ENCODE data around the gene FOXL3. TPM values are rescaled to one million over a fixed set of nuclear protein-coding genes. Genes with fewer than 3 reads are reported as not detected.
"Not testable (repeated sequence)": the region's sequence is repeated elsewhere in the genome, so short reads cannot be mapped to it uniquely, and the experiment has no call there.

Gene FOXL3
- total and polyA plus RNA-seq, 4 donors: not detected

DNA sequence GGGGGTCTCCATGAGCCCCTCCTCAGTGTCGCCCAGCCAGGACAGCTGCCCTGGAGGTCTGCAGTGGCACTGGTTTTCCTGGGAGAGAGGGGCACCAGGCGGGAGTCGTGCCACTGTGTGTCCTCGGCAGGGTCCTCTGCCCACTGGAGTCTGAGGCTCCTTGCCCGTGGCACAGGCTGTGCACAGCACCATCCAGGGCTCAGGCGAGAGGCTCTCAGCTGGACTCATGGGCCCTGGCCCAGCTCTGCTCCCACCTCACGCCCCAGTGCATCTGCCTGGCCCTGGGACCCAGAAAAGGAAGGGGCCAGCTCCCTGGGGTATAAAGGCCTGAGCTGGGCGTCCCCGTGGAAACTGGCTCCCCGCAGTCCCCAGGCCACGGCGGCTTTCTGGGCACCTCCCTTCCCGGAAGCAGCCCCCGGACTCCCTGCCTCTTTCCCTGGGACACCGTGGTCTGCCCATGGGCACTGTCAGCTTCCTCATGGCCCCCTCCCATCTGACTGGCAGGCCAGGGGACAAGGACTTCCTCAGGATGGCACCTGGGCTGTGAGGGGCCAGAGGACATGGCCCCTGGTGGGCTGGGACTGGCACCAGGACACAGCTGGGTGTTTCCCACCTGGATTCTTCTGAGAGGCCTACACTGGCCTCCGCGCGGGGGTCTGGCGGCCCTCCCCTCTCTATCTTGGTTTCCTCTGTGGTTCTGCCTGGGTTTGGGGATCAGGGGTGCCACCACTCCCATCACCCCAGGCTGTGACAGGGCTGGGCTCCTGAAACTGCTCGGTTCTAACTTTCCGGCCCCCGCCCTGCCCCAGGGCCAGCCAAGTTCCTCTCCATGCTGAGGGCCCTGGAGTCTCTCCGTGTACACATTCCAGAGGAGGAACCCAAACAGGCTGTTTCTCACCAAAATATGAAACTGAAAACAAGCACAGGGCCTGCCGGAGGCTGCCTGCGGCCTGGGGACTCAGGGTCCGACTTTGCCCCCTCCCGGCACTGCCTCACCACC lies 5.5 kb downstream of the FOXL3 start:
- no peak for ATAC-seq (ENCODE audit: insufficient read depth, low FRiP score)
- no peaks in the 10 kb centered on the region for H3K4me1 ChIP-seq (ENCODE audit: control insufficient read depth in 5 of 5, insufficient read depth in 5 of 5, low read length in 5 of 5)
- WGBS, 2 donors: 76 to 80% methylated on average over 25 to 27 of the region's 27 CpGs

DNA sequence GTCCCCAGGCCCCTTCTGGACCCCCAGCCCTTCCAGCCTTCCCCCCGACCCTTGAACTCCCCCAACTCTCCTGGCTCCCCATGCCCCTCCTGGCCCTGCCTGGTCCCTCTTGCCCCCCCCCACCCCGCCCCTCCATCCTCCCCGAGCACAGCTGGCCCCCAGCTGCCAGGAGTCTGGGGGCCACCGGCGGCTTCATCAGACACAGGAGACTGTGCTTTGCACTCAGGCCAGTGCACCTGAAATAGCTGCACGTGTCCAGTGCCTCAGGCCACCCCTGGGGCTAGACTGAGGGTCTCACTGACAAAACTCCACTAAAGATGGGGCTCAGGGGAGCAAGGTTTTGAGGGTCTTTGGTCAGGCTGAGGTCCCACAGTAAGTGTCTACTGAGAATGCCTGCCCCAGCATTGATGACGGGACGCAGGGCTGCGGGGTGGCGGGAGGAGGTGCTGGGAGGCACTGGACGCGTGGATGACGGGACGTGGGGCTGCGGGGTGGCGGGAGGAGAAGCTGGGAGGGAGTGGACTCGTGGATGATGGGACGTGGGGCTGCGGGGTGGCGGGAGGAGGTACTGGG lies 6.5 kb downstream of the FOXL3 start:
- Histone ChIP-seq H3K27ac (ENCODE audit: low read depth in 1 of 2, low read length in 1 of 2) (no peak overlapping the region), H3K4me1 (ENCODE audit: control insufficient read depth in 5 of 5, insufficient read depth in 5 of 5, low read length in 5 of 5) (no peaks in the 10 kb centered on the region), H3K36me3 (ENCODE audit: control insufficient read depth in 4 of 4, insufficient read depth in 4 of 4, low read length in 4 of 4) (no peaks in the 10 kb centered on the region), H3K9ac (ENCODE audit: insufficient read depth in 1 of 2, low read length in 2 of 2) (no peak overlapping the region), H3K27me3 (ENCODE audit: control insufficient read depth in 3 of 3, insufficient read depth in 3 of 3, low read length in 2 of 3) (peaks cover 3 to 31% (median 29%) of the 10 kb centered on the region in 3 donors), H3K9me3 (ENCODE audit: control insufficient read depth in 4 of 4, insufficient read depth in 3 of 4, low read length in 3 of 4) (no peaks in the 10 kb centered on the region), H3K4me3 (no peak overlapping the region)
- DNase-seq (no peak), ATAC-seq (ENCODE audit: insufficient read depth, low FRiP score) (no peak)
- TF ChIP-seq, protein P1, sequence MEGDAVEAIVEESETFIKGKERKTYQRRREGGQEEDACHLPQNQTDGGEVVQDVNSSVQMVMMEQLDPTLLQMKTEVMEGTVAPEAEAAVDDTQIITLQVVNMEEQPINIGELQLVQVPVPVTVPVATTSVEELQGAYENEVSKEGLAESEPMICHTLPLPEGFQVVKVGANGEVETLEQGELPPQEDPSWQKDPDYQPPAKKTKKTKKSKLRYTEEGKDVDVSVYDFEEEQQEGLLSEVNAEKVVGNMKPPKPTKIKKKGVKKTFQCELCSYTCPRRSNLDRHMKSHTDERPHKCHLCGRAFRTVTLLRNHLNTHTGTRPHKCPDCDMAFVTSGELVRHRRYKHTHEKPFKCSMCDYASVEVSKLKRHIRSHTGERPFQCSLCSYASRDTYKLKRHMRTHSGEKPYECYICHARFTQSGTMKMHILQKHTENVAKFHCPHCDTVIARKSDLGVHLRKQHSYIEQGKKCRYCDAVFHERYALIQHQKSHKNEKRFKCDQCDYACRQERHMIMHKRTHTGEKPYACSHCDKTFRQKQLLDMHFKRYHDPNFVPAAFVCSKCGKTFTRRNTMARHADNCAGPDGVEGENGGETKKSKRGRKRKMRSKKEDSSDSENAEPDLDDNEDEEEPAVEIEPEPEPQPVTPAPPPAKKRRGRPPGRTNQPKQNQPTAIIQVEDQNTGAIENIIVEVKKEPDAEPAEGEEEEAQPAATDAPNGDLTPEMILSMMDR (IDR thresholded peaks at IDR 0.05; ENCODE audit: control extremely low read depth, extremely low read depth): no peak
- WGBS, 2 donors: 82 to 84% methylated on average over 18 of the region's 20 CpGs

More for the DNA sequence above, 5.5 kb downstream of the FOXL3 start:
- Histone ChIP-seq H3K27me3 (ENCODE audit: control insufficient read depth in 3 of 3, insufficient read depth in 3 of 3, low read length in 2 of 3) (peaks cover 7 to 36% (median 31%) of the 10 kb centered on the region in 3 donors), H3K9ac (ENCODE audit: insufficient read depth in 1 of 2, low read length in 2 of 2) (peak overlapping the region in 1 of 2 donors; percentile 11), H3K27ac (ENCODE audit: low read depth in 1 of 2, low read length in 1 of 2) (peak overlapping the region in 1 of 2 donors; percentile 50), H3K36me3 (ENCODE audit: control insufficient read depth in 4 of 4, insufficient read depth in 4 of 4, low read length in 4 of 4) (no peaks in the 10 kb centered on the region), H3K9me3 (ENCODE audit: control insufficient read depth in 4 of 4, insufficient read depth in 3 of 4, low read length in 3 of 4) (no peaks in the 10 kb centered on the region), H3K4me3 (no peak overlapping the region)
- DNase-seq: peak in 2 of 3 donors; percentile 40
- TF ChIP-seq, protein P1 (IDR thresholded peaks at IDR 0.05; ENCODE audit: control extremely low read depth, extremely low read depth): no peak

DNA sequence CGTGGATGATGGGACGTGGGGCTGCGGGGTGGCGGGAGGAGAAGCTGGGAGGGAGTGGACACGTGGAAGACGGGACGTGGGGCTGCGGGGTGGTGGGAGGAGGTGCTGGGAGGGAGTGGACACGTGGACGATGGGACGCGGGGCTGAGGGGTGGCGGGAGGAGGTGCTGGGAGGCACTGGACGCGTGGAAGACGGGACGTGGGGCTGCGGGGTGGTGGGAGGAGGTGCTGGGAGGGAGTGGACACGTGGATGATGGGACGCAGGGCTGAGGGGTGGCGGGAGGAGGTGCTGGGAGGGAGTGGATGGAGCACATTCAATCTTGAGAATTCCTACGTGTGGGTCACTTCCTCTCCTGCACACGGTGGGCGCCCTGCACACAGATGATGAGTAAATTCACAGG lies 7.2 kb downstream of the FOXL3 start:
- peaks cover 3 to 24% (median 22%) of the 10 kb centered on the region in 3 donors for H3K27me3 ChIP-seq (ENCODE audit: control insufficient read depth in 3 of 3, insufficient read depth in 3 of 3, low read length in 2 of 3)
- H3K4me3 ChIP-seq; DNase-seq; H3K27ac ChIP-seq (ENCODE audit: low read depth in 1 of 2, low read length in 1 of 2); H3K36me3 ChIP-seq (ENCODE audit: control insufficient read depth in 4 of 4, insufficient read depth in 4 of 4, low read length in 4 of 4); H3K9ac ChIP-seq (ENCODE audit: insufficient read depth in 1 of 2, low read length in 2 of 2); ATAC-seq (ENCODE audit: insufficient read depth, low FRiP score); H3K4me1 ChIP-seq (ENCODE audit: control insufficient read depth in 5 of 5, insufficient read depth in 5 of 5, low read length in 5 of 5); H3K9me3 ChIP-seq (ENCODE audit: control insufficient read depth in 4 of 4, insufficient read depth in 3 of 4, low read length in 3 of 4): not testable (repeated sequence)
- WGBS, 2 donors: 77 to 81% methylated on average over 17 to 20 of the region's 24 CpGs
